GM12878 (cell line): ENCODE data around the gene EPO. TPM values are rescaled to one million over a fixed set of nuclear protein-coding genes. Genes with fewer than 3 reads are reported as not detected.

Experiments
- ATAC-seq: fragments of 200-7000 bp; cut with Tn5 transposase; 3 replicates; pipeline ENCODE4 v1.9.1; 2020; ENCODE audit warnings: mild to moderate bottlenecking, moderate library complexity
- BruUV-seq: library from RNA; stranded (reverse); fragments of 400-500 nt; replicated peaks from 2 replicates; lab custom pipeline; 2021; lab: Mats Ljungman, UMichigan
- CTCF ChIA-PET: fragments of 300-600 bp; sonication (Branson Sonifier 250); formaldehyde crosslinking; extraction: SDS; loops from one replicate; lab custom pipeline; 2021; ENCODE audit warnings: inconsistent platforms; lab: Yijun Ruan, JAX
- POLR2A ChIA-PET: fragments of 350-600 bp; formaldehyde crosslinking; extraction: SDS; loops from one replicate; lab custom pipeline; 2021; ENCODE audit warnings: inconsistent platforms; lab: Charles Lee
- RAD21 ChIA-PET: fragments of 300-600 bp; sonication (Branson Sonifier 250); formaldehyde crosslinking; loops from one replicate; lab custom pipeline; 2023; ENCODE audit warnings: antibody characterized with exemption; ENCODE audit not compliant: unreplicated experiment; lab: Charles Lee
- SMC1A ChIA-PET: fragments of 300-600 bp; sonication (Branson Sonifier 250); formaldehyde crosslinking; loops from one replicate; lab custom pipeline; 2023; ENCODE audit not compliant: unreplicated experiment, uncharacterized antibody; lab: Charles Lee
- DNase-seq: peaks from one replicate; pipeline ENCODE4 v3.0.0-alpha.2; 2011; ENCODE audit warnings: low read depth, low spot score
- FAIRE-seq: peaks from 3 replicates; lab custom pipeline; 2011; peaks lifted over from hg19 to GRCh38; lab: Jason Lieb, UNC
- H2AFZ ChIP-seq: 2 replicates; pipeline ENCODE4 v1.6.0; 2011; ENCODE audit warnings: low read depth, low read length, control low read depth; ENCODE audit not compliant: control insufficient read depth
- H3K27ac ChIP-seq: 2 replicates; pipeline ENCODE4 v1.5.1; 2011; ENCODE audit warnings: control low read depth; ENCODE audit not compliant: control insufficient read depth, insufficient read depth
- H3K27me3 ChIP-seq, 2 experiments: replicated peaks in 1 of 2; 2 replicates each; pipeline versions ENCODE4 v1.6.0 to v1.6.1; 2011; ENCODE audit warnings: low read length in 1 of 2; ENCODE audit not compliant: control insufficient read depth in 2 of 2, insufficient read depth in 2 of 2
- H3K36me3 ChIP-seq, 2 experiments: 2 replicates each; pipeline ENCODE4 v1.5.1; 2011; ENCODE audit warnings: low read length in 1 of 2; ENCODE audit not compliant: control insufficient read depth in 2 of 2, insufficient read depth in 2 of 2
- H3K4me1 ChIP-seq: 2 replicates; pipeline ENCODE4 v1.6.1; 2011; ENCODE audit warnings: mild to moderate bottlenecking, low read length, moderate library complexity, mixed read lengths; ENCODE audit not compliant: control insufficient read depth, insufficient read depth
- H3K4me2 ChIP-seq: 2 replicates; pipeline ENCODE4 v1.6.0; 2011; ENCODE audit warnings: control low read depth; ENCODE audit not compliant: control insufficient read depth, insufficient read depth
- H3K4me3 ChIP-seq: fragments of 200-600 bp; sonication (generic); 2 replicates; pipeline ENCODE4 v1.5.1; 2016
- H3K79me2 ChIP-seq: 2 replicates; pipeline ENCODE4 v1.6.0; 2011; ENCODE audit warnings: low read length; ENCODE audit not compliant: control insufficient read depth, insufficient read depth
- H3K9ac ChIP-seq: 2 replicates; pipeline ENCODE4 v1.8.0; 2011; ENCODE audit warnings: low read length, control low read depth, mixed read lengths; ENCODE audit not compliant: control insufficient read depth, insufficient read depth
- H3K9me3 ChIP-seq: replicated peaks from 3 replicates; pipeline ENCODE4 v1.5.1; 2011; ENCODE audit warnings: mild to moderate bottlenecking, low read length; ENCODE audit not compliant: control insufficient read depth, insufficient read depth
- H4K20me1 ChIP-seq: 2 replicates; pipeline ENCODE4 v1.6.0; 2011; ENCODE audit not compliant: control insufficient read depth, insufficient read depth
- ATF7 ChIP-seq: fragments of 450-650 bp; IDR thresholded peaks from 2 replicates; pipeline ENCODE4 v1.6.1; 2016; ENCODE audit warnings: low read depth, mild to moderate bottlenecking
- JUND ChIP-seq: IDR thresholded peaks from 2 replicates; pipeline ENCODE4 v1.6.1; 2012; ENCODE audit warnings: low read depth, mild to moderate bottlenecking, low read length, improper control_type of control experiment, moderate library complexity
- LARP7 ChIP-seq: fragments of 450-650 bp; IDR thresholded peaks from 2 replicates; pipeline ENCODE4 v1.6.1; 2017; ENCODE audit warnings: mild to moderate bottlenecking
- MYB ChIP-seq: fragments of 150-350 bp; IDR thresholded peaks from 2 replicates; pipeline ENCODE4 v1.6.1; 2014; ENCODE audit warnings: mild to moderate bottlenecking, low read depth, low read length, borderline replicate concordance
- NFIC ChIP-seq: IDR thresholded peaks from 2 replicates; pipeline ENCODE4 v1.6.1; 2012; ENCODE audit warnings: low read depth, mild to moderate bottlenecking, inconsistent platforms, low read length, moderate library complexity
- NR2C2 ChIP-seq: IDR thresholded peaks from 2 replicates; pipeline ENCODE4 v1.6.1; 2011; ENCODE audit warnings: borderline replicate concordance, low read depth; ENCODE audit not compliant: control insufficient read depth, insufficient read length
- NR2F1 ChIP-seq: fragments of 450-650 bp; conservative IDR thresholded peaks from 2 replicates; pipeline ENCODE4 v1.6.1; 2017; ENCODE audit warnings: mild to moderate bottlenecking
- PBX3 ChIP-seq: IDR thresholded peaks from 2 replicates; pipeline ENCODE4 v1.6.1; 2011; ENCODE audit warnings: mild to moderate bottlenecking, low read depth, low read length, moderate library complexity; ENCODE audit not compliant: insufficient replicate concordance
- RCOR1 ChIP-seq: conservative IDR thresholded peaks from 2 replicates; pipeline ENCODE4 v1.6.1; 2012; ENCODE audit warnings: low read depth, low read length, improper control_type of control experiment
- SMC3 ChIP-seq: IDR thresholded peaks from 2 replicates; pipeline ENCODE4 v1.6.1; 2011; ENCODE audit warnings: low read length, improper control_type of control experiment, borderline replicate concordance
- SRF ChIP-seq, 2 experiments: IDR thresholded peaks; 2 replicates each; pipeline ENCODE4 v1.6.1; 2011; ENCODE audit warnings: low read depth in 2 of 2, low read length in 2 of 2, mild to moderate bottlenecking in 1 of 2, moderate library complexity in 1 of 2
- TCF3 ChIP-seq: IDR thresholded peaks from 2 replicates; pipeline ENCODE4 v1.6.1; 2012; ENCODE audit warnings: low read depth, mild to moderate bottlenecking, low read length, borderline replicate concordance; ENCODE audit not compliant: insufficient read depth
- ZNF24 ChIP-seq: fragments of 450-650 bp; IDR thresholded peaks from 2 replicates; pipeline ENCODE4 v1.6.1; 2017; ENCODE audit warnings: antibody characterized with exemption, mild to moderate bottlenecking
- ZNF687 ChIP-seq: fragments of 450-650 bp; IDR thresholded peaks from 2 replicates; pipeline ENCODE4 v1.6.1; 2017; ENCODE audit warnings: mild to moderate bottlenecking, moderate library complexity
- WGBS: methylation state at CpG from one replicate; pipeline ENCODE4 v1.1.6; 2016; ENCODE audit warnings: low lambda C conversion rate; ENCODE audit not compliant: insufficient replicate concordance, insufficient coverage; ENCODE audit errors: missing lambda C conversion rate; 5-methylcytosine and 5-hydroxymethylcytosine counted together
- in situ Hi-C: fragments of 300-500 bp; cut with MboI; formaldehyde crosslinking; loops from 9 replicates; pipeline ENCODE4 v1.14.3; 2018; ENCODE audit warnings: mixed read lengths
- intact Hi-C: fragments of 100-400 bp; cut with micrococcal nuclease; formaldehyde crosslinking; loops from one replicate; pipeline ENCODE4 v1.14.2; 2022; ENCODE audit not compliant: unreplicated experiment
- polyA plus RNA-seq, 11 experiments: library from polyadenylated mRNA; depleted of rRNA in 4 of 11; unstranded in 6 of 11; stranded (reverse) in 5 of 11; fragments of >200 nt; fragmentation: Nextera tagmentation in 4 of 11; fragmentation: Illumina TruSeq in 1 of 11; extraction: Ambion mirVana in 4 of 11; extraction: Trizol in 1 of 11; gene quantifications; 1 replicate in 1 of 11; 2 replicates in 10 of 11; pipeline versions ENCODE4 v1.2.1 to v1.2.3, GENCODE V29; 2011 to 2016; ENCODE audit warnings: inconsistent platforms in 2 of 11, missing spikeins in 2 of 11, low read depth in 1 of 11
- total RNA-seq, 4 experiments: library from RNA; depleted of rRNA in 3 of 4; stranded (reverse); fragments of >200 nt in 3 of 4; fragmentation: Illumina TruSeq in 1 of 4; extraction: Trizol in 1 of 4; gene quantifications; 2 replicates each; pipeline versions ENCODE4 v1.2.1 to v1.2.3, GENCODE V29; 2013 to 2021

The EPO gene
- total and polyA plus RNA-seq, 10 of the 15 experiments (the other 5 are each of a cell fraction or from before 2014, with no cell fraction given) = 0.06 to 0.19 TPM; not detected in 8

DNA sequence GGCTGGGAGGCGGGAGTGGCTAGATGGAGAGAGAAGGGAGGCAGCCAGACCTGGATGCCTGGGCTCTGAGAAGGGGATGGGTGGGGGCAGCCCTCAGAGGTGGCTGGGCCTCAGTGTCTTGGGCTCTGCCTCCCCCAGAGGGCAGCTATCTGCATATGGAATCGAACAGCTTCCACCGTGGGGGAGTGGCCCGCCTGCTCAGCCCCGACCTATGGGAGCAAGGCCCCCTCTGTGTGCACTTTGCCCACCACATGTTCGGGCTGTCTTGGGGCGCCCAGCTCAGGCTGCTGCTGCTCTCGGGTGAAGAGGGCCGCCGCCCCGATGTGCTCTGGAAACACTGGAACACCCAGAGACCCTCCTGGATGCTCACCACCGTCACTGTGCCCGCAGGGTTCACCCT lies 16.4 kb downstream of the EPO start (continued):
- TF ChIP-seq PBX3 = no peak
- no peak for TF ChIP-seq NFIC
- no peak for TF ChIP-seq ZNF24
- TF ChIP-seq ZNF687 = no peak
- no peak for TF ChIP-seq JUND
- TF ChIP-seq ATF7 = no peak
- no peak for TF ChIP-seq SMC3
- TF ChIP-seq MYB = no peak
- TF ChIP-seq, all 136 proteins: peak for 0

DNA sequence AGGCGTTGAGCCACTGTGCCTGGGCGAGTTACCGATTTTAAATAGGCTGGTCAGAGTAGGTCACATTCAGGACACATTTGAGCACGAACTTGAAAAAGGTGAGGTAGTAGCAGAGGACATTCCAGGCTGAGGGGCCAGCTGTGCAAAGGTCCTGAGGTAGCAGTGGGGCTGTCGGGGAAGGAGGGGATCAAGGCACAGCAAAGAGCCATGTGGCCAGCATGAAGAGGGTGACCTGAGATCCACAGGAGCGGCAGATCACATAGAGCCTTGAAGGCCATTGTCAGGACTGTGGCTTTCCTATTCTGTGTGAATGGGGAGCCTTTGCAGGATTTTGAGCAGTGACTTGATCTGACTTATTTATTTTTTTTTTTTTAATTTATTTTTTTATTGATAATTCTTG lies 19.7 kb downstream of the EPO start:
- intact Hi-C loops = no loop called here
- RAD21 ChIA-PET = no interaction called here
- BruUV-seq = no TSS peak

More for the DNA sequence above, 19.7 kb downstream of the EPO start:
- H3K27ac ChIP-seq = no peak overlapping the region
- ChIA-PET POLR2A (no interaction called here), SMC1A (no interaction called here), CTCF (no interaction called here)
- ATAC-seq = no peak
- no peaks in the 10 kb centered on the region for H3K79me2 ChIP-seq
- H3K27me3 ChIP-seq = peaks cover 0 to 1% of the 10 kb centered on the region in 2 experiments; a peak in 2 of 4 replicates
- no peak for TF ChIP-seq LARP7
- no peak for TF ChIP-seq NR2C2
- no peak for TF ChIP-seq RCOR1
- TF ChIP-seq TCF3 = no peak
- no peak for TF ChIP-seq NR2F1
- no peak for TF ChIP-seq SRF (IDR thresholded peaks at IDR 0.05; ENCODE audit: low read depth in 2 of 2, low read length in 2 of 2)
- no peaks in the 10 kb centered on the region for H3K36me3 ChIP-seq
- no peak overlapping the region for H3K4me3 ChIP-seq
- WGBS = 31% methylated on average over 6 of the region's 6 CpGs
- DNase-seq = no peak
- no peak overlapping the region for H3K4me2 ChIP-seq
- in situ Hi-C loops = no loop called here
- no peaks in the 10 kb centered on the region for H4K20me1 ChIP-seq
- H3K4me1 ChIP-seq = no peaks in the 10 kb centered on the region
- H3K9ac ChIP-seq = no peak overlapping the region
- H2AFZ ChIP-seq = no peak overlapping the region
- no peaks in the 10 kb centered on the region for H3K9me3 ChIP-seq
- no peak for FAIRE-seq
